HG03064 (cell line): ENCODE measurements around the gene DOC2A.
"Not testable (repeated sequence)": the region's sequence is repeated elsewhere in the genome, so short reads cannot be mapped to it uniquely, and the experiment has no call there.

Experiments used
- ATAC-seq: cut with Tn5 transposase; IDR thresholded peaks from one replicate; pipeline ENCODE4 v1.9.1; 2021; ENCODE audit warnings: low read depth; ENCODE audit not compliant: unreplicated experiment

Gene DOC2A

GRCh38 chr16:30010844-30011713 lies at the start of gene DOC2A:
TSS of gene DOC2A (minus strand) at chr16:30011027. CDS start at chr16:30010222, 805 bp downstream.
- ATAC-seq = no peak

- no peak for ATAC-seq
Observed at GRCh38 chr16:30060346-30060745, 49.5 kb upstream of the DOC2A start.

GRCh38 chr16:30054959-30055553 lies 44.2 kb upstream of the DOC2A start:
- ATAC-seq = no peak

- ATAC-seq = no peak
Observed at GRCh38 chr16:30054451-30054850, 43.6 kb upstream of the DOC2A start.

GRCh38 chr16:30053376-30054015 lies 42.7 kb upstream of the DOC2A start:
- no peak for ATAC-seq

GRCh38 chr16:30052671-30053372 lies 42.0 kb upstream of the DOC2A start:
- no peak for ATAC-seq

GRCh38 chr16:30051518-30051917 lies 40.7 kb upstream of the DOC2A start:
- no peak for ATAC-seq

GRCh38 chr16:30049871-30050270 lies 39.0 kb upstream of the DOC2A start:
- ATAC-seq = no peak

- no peak for ATAC-seq
Observed at GRCh38 chr16:30046588-30046987, 35.8 kb upstream of the DOC2A start.

GRCh38 chr16:30046178-30046577 lies 35.4 kb upstream of the DOC2A start:
- ATAC-seq = no peak

- ATAC-seq = no peak
Observed at GRCh38 chr16:30041841-30042240, 31.0 kb upstream of the DOC2A start.

- not testable (repeated sequence) for ATAC-seq
Observed at GRCh38 chr16:30040690-30041089, 29.9 kb upstream of the DOC2A start.

GRCh38 chr16:30040221-30040620 lies 29.4 kb upstream of the DOC2A start:
- no peak for ATAC-seq

- no peak for ATAC-seq
Observed at GRCh38 chr16:30033270-30033669, 22.4 kb upstream of the DOC2A start.

GRCh38 chr16:30032083-30032819 lies 21.4 kb upstream of the DOC2A start:
- ATAC-seq = no peak

- no peak for ATAC-seq
Observed at GRCh38 chr16:30031477-30031918, 20.7 kb upstream of the DOC2A start.

GRCh38 chr16:30030841-30031413 lies 20.1 kb upstream of the DOC2A start, which contains the start of gene TLCD3B:
TSS of gene TLCD3B (minus strand) at chr16:30031271. CDS start at chr16:30030527, 744 bp downstream.
- ATAC-seq = no peak

GRCh38 chr16:30030011-30030685 lies 19.3 kb upstream of the DOC2A start:
- no peak for ATAC-seq

- no peak for ATAC-seq
Observed at GRCh38 chr16:30028438-30029076, 17.7 kb upstream of the DOC2A start.
